Measurements from ENCODE around the gene AGAP1.

The AGAP1 gene

GRCh38 chr2:235858881-235859280 lies 365.0 kb downstream of the AGAP1 start:
- no peak for DNase-seq

GRCh38 chr2:235859651-235860050 lies 365.8 kb downstream of the AGAP1 start:
- no peak for DNase-seq

GRCh38 chr2:235860111-235860510 lies 366.3 kb downstream of the AGAP1 start:
- DNase-seq, result no peak

GRCh38 chr2:235860871-235861270 lies 367.0 kb downstream of the AGAP1 start:
- no peak for DNase-seq

- DNase-seq, result no peak
These were observed 367.5 kb downstream of the AGAP1 start for GRCh38 chr2:235861383-235861782.

- DNase-seq, result no peak
These were observed 369.6 kb downstream of the AGAP1 start for GRCh38 chr2:235863414-235863813.

- DNase-seq, result no peak
These were observed 370.5 kb downstream of the AGAP1 start for GRCh38 chr2:235864302-235864701.

GRCh38 chr2:235864733-235865515 lies 371.1 kb downstream of the AGAP1 start:
- DNase-seq, result no peak

GRCh38 chr2:235866373-235866772 lies 372.5 kb downstream of the AGAP1 start:
- no peak for DNase-seq

GRCh38 chr2:235868224-235868623 lies 374.4 kb downstream of the AGAP1 start:
- no peak for DNase-seq

GRCh38 chr2:235868645-235869044 lies 374.8 kb downstream of the AGAP1 start:
- no peak for DNase-seq

- DNase-seq, result no peak
These were observed 376.7 kb downstream of the AGAP1 start for GRCh38 chr2:235870515-235870914.

- DNase-seq, result no peak
These were observed 382.3 kb downstream of the AGAP1 start for GRCh38 chr2:235876099-235876679.

- no peak for DNase-seq
These were observed 383.5 kb downstream of the AGAP1 start for GRCh38 chr2:235877275-235877802.

GRCh38 chr2:235879116-235879515 lies 385.3 kb downstream of the AGAP1 start:
- no peak for DNase-seq

GRCh38 chr2:235883675-235884074 lies 389.8 kb downstream of the AGAP1 start:
- no peak for DNase-seq

- no peak for DNase-seq
These were observed 395.4 kb downstream of the AGAP1 start for GRCh38 chr2:235889302-235889630.

GRCh38 chr2:235893129-235893698 lies 399.4 kb downstream of the AGAP1 start:
- DNase-seq, result no peak

GRCh38 chr2:235894839-235895238 lies 401.0 kb downstream of the AGAP1 start:
- no peak for DNase-seq

- no peak for DNase-seq
These were observed 402.2 kb downstream of the AGAP1 start for GRCh38 chr2:235896061-235896460.

GRCh38 chr2:235897992-235898391 lies 404.1 kb downstream of the AGAP1 start:
- no peak for DNase-seq

GRCh38 chr2:235898766-235899165 lies 404.9 kb downstream of the AGAP1 start:
- DNase-seq, result no peak

- no peak for DNase-seq
These were observed 406.8 kb downstream of the AGAP1 start for GRCh38 chr2:235900631-235901030.

All from hypothalamus (tissue), 51 donors.